HepG2 (cell line): ENCODE data around the gene TRMT6. TPM values are rescaled to one million over a fixed set of nuclear protein-coding genes. Genes with fewer than 3 reads are reported as not detected.

ENCODE experiments used
- ATAC-seq: fragments of 200-7000 bp; cut with Tn5 transposase; 3 replicates; pipeline ENCODE4 v1.9.1; 2020; ENCODE audit warnings: mild to moderate bottlenecking, moderate library complexity
- BruUV-seq: library from RNA; stranded (reverse); fragments of 400-500 nt; replicated peaks from 2 replicates; lab custom pipeline; 2021; lab: Mats Ljungman, UMichigan
- CTCF ChIA-PET: fragments of 300-600 bp; formaldehyde crosslinking; extraction: SDS; loops from one replicate; lab custom pipeline; 2021; ENCODE audit warnings: low total read pairs, inconsistent platforms, low intra/inter-chr PET ratio; lab: Yijun Ruan, JAX
- POLR2A ChIA-PET: fragments of 350-600 bp; sonication (Branson Sonifier 250); formaldehyde crosslinking; loops from one replicate; lab custom pipeline; 2020; ENCODE audit warnings: antibody characterized with exemption, inconsistent platforms; lab: Yijun Ruan, JAX
- DNase-seq: peaks from one replicate; pipeline ENCODE4 v3.0.0-alpha.2; 2015; ENCODE audit warnings: low spot score
- FAIRE-seq: peaks from 3 replicates; lab custom pipeline; 2011; peaks lifted over from hg19 to GRCh38; lab: Jason Lieb, UNC
- H2AFZ ChIP-seq: one replicate; pipeline ENCODE4 v1.6.1; 2011; ENCODE audit warnings: low read length, inconsistent platforms
- H3K27ac ChIP-seq: fragments of 300-600 bp; 3 replicates; pipeline ENCODE4 v1.8.0; 2011; ENCODE audit warnings: mixed run types, mild to moderate bottlenecking, mixed read lengths, low read length, inconsistent platforms; ENCODE audit not compliant: insufficient read depth; ENCODE audit errors: extremely low read length
- H3K27me3 ChIP-seq, 2 experiments: fragments of 200-600 bp in 1 of 2; 2 replicates in 1 of 2; 3 replicates in 1 of 2; pipeline versions ENCODE4 v1.6.0 to v1.8.0; 2011; ENCODE audit warnings: low read length in 2 of 2, mild to moderate bottlenecking in 2 of 2, moderate library complexity in 2 of 2, inconsistent platforms in 1 of 2; ENCODE audit not compliant: insufficient read depth in 2 of 2, control insufficient read depth in 1 of 2
- H3K36me3 ChIP-seq, 2 experiments: fragments of 200-600 bp in 1 of 2; replicated peaks in 1 of 2; 2 replicates in 1 of 2; 3 replicates in 1 of 2; pipeline versions ENCODE4 v1.5.1 to v1.8.0; 2011; ENCODE audit warnings: low read length in 2 of 2, inconsistent platforms in 1 of 2; ENCODE audit not compliant: insufficient read depth in 2 of 2, control insufficient read depth in 1 of 2
- H3K4me1 ChIP-seq: 2 replicates; pipeline ENCODE4 v1.5.1; 2012; ENCODE audit warnings: low read length, inconsistent platforms; ENCODE audit not compliant: insufficient read depth
- H3K4me2 ChIP-seq: 2 replicates; pipeline ENCODE4 v1.6.0; 2011; ENCODE audit warnings: low read depth, low read length, inconsistent platforms
- H3K4me3 ChIP-seq, 3 experiments: fragments of 200-600 bp in 1 of 3; sonication (generic), shearing (Covaris generic) in 1 of 3; replicated peaks in 1 of 3; 2 replicates each; pipeline ENCODE4 v1.5.1; 2011 to 2016; ENCODE audit warnings: low read length in 3 of 3, inconsistent platforms in 2 of 3, low read depth in 2 of 3, mild to moderate bottlenecking in 2 of 3, control low read depth in 1 of 3, mixed read lengths in 1 of 3; ENCODE audit not compliant: insufficient read depth in 1 of 3
- H3K79me2 ChIP-seq: one replicate; pipeline ENCODE4 v1.6.1; 2011; ENCODE audit warnings: low read length, inconsistent platforms; ENCODE audit not compliant: insufficient read depth
- H3K9ac ChIP-seq: 2 replicates; pipeline ENCODE4 v1.6.0; 2011; ENCODE audit warnings: mild to moderate bottlenecking, low read depth, low read length, inconsistent platforms; ENCODE audit not compliant: insufficient read depth
- H3K9me3 ChIP-seq: 2 replicates; pipeline ENCODE4 v1.5.1; 2012; ENCODE audit warnings: mild to moderate bottlenecking, low read length
- H4K20me1 ChIP-seq: 2 replicates; pipeline ENCODE4 v1.6.0; 2011; ENCODE audit warnings: inconsistent platforms, mild to moderate bottlenecking, low read length, moderate library complexity; ENCODE audit not compliant: insufficient read depth
- SRF ChIP-seq: IDR thresholded peaks from 2 replicates; pipeline ENCODE4 v1.6.1; 2011; ENCODE audit warnings: mild to moderate bottlenecking, low read depth, low read length, moderate library complexity
- TEAD3 ChIP-seq: optimal IDR thresholded peaks from 2 replicates; pipeline ENCODE3; 2016; ENCODE audit warnings: borderline replicate concordance
- ZMYM3 ChIP-seq: sonication (generic); formaldehyde crosslinking; IDR thresholded peaks from 2 replicates; pipeline ENCODE4 v1.5.1; 2020; ENCODE audit warnings: mild to moderate bottlenecking, missing genetic modification reagents
- WGBS: methylation state at CpG from one replicate; pipeline ENCODE4 v1.1.6; 2017; ENCODE audit warnings: low lambda C conversion rate; 5-methylcytosine and 5-hydroxymethylcytosine counted together
- in situ Hi-C: cut with HindIII; loops from 2 replicates; pipeline ENCODE4 v1.10.0; 2017; ENCODE audit warnings: low pct_unique_long_range_greater_than_20kb; ENCODE audit not compliant: extremely low pct_ligation_motif_present
- intact Hi-C: fragments of 100-400 bp; cut with micrococcal nuclease; formaldehyde crosslinking; loops from one replicate; pipeline ENCODE4 v1.10.0; 2022; ENCODE audit not compliant: unreplicated experiment
- polyA plus RNA-seq, 8 experiments: library from polyadenylated mRNA; depleted of rRNA in 3 of 8; stranded (reverse) in 7 of 8; unstranded in 1 of 8; fragments of >200 nt; fragmentation: Illumina TruSeq in 4 of 8; extraction: Trizol in 4 of 8; gene quantifications; 2 replicates each; pipeline versions ENCODE4 v1.2.1 to v1.2.3, GENCODE V29; 2011 to 2016; ENCODE audit warnings: low read depth in 4 of 8, missing spikeins in 1 of 8, mixed read lengths in 1 of 8; ENCODE audit not compliant: insufficient read depth in 1 of 8
- total RNA-seq, 5 experiments: library from RNA; depleted of rRNA; stranded (reverse); fragments of >200 nt; fragmentation: Illumina TruSeq; extraction: Trizol; gene quantifications; 2 replicates each; pipeline ENCODE4 v1.2.3, GENCODE V29; 2016; ENCODE audit warnings: low read depth in 1 of 5
- TF ChIP-seq, protein P1 (sequence below): sonication (generic); formaldehyde crosslinking; conservative IDR thresholded peaks from 2 replicates; pipeline ENCODE4 v1.4.0; 2020; ENCODE audit warnings: mild to moderate bottlenecking, missing genetic modification reagents, moderate library complexity
- TF ChIP-seq, protein P2 (sequence below): sonication (generic); formaldehyde crosslinking; conservative IDR thresholded peaks from 2 replicates; pipeline ENCODE4 v1.4.0; 2020; ENCODE audit warnings: missing genetic modification reagents

Gene TRMT6
- total and polyA plus RNA-seq, 2 of the 13 experiments (the other 11 are each of a cell fraction or from before 2014, with no cell fraction given), result 10.5 to 37.8 TPM

DNA sequence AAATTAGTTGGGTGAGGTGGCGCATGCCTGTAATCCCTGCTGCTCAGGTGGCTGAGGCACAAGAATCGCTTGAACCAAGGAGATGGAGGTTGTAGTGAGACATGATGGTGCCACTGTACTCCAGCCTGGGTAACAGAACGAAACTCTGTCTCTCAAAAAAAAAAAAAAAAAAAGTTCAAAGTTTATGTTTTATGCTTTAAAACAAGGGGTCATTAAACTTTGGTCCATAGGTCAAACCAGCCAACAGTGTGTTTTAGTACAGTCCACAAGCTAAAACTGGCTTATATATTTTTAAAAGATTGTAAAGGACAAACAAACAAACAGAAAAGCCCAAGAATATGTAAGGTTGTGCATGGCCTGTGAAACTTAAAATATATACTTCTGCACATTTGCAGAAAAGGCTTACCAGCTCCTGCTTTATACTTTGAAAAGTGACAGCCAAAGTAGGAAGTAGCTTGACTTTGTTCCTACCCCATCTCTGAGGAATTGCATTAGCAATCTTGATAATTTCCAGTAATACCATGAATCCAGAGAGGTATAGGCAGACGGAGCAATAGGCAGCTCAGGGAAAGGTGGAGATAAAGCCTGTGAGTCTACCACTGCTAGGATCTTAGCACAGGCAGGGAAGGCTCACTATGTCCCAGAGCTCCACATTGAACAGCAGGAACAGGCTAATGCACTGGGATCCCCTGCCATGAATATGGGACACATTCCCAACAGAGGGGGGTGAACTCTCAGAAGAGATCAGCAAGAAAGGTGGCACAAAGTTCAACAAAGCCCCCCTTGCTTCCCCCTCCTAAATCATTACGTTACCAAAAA, 30.6 kb upstream of the TRMT6 start (continued):
- TF ChIP-seq, protein P1, sequence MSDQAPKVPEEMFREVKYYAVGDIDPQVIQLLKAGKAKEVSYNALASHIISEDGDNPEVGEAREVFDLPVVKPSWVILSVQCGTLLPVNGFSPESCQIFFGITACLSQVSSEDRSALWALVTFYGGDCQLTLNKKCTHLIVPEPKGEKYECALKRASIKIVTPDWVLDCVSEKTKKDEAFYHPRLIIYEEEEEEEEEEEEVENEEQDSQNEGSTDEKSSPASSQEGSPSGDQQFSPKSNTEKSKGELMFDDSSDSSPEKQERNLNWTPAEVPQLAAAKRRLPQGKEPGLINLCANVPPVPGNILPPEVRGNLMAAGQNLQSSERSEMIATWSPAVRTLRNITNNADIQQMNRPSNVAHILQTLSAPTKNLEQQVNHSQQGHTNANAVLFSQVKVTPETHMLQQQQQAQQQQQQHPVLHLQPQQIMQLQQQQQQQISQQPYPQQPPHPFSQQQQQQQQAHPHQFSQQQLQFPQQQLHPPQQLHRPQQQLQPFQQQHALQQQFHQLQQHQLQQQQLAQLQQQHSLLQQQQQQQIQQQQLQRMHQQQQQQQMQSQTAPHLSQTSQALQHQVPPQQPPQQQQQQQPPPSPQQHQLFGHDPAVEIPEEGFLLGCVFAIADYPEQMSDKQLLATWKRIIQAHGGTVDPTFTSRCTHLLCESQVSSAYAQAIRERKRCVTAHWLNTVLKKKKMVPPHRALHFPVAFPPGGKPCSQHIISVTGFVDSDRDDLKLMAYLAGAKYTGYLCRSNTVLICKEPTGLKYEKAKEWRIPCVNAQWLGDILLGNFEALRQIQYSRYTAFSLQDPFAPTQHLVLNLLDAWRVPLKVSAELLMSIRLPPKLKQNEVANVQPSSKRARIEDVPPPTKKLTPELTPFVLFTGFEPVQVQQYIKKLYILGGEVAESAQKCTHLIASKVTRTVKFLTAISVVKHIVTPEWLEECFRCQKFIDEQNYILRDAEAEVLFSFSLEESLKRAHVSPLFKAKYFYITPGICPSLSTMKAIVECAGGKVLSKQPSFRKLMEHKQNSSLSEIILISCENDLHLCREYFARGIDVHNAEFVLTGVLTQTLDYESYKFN (CRISPR knock-in tag), result peak; percentile 82

DNA sequence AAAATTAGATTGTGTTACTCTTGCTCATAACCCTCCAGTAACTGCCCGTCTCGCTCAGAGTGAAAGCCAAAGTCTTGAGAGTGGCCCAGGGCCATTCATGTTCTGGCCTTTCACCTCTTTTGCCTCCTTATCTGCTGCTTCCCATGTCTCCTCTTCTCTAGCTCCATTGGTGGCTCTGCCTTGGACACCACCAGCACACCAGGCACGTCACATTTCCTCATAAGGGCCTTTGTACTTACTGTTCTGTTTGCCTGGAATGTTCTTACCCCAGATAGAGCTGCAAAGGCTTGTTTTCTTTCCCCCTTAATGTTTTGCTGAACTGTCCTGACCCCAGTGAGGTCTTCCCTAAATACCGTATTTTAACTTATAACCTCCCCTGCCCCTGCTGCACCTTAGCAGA, 29.5 kb upstream of the TRMT6 start:
- DNase-seq (no peak), FAIRE-seq (no peak), ATAC-seq (peak; percentile 50)
- Histone ChIP-seq H4K20me1 (no peaks in the 10 kb centered on the region), H3K27ac (peak overlapping the region; percentile 60), H3K36me3 (peaks cover 10 to 60% of the 10 kb centered on the region in 2 experiments), H3K4me3 (no peak overlapping the region), H3K4me1 (peaks cover 23% of the 10 kb centered on the region), H3K9me3 (no peaks in the 10 kb centered on the region), H3K27me3 (no peaks in the 10 kb centered on the region), H3K4me2 (no peak overlapping the region), H2AFZ (no peak overlapping the region), H3K9ac (no peak overlapping the region), H3K79me2 (no peaks in the 10 kb centered on the region)
- in situ Hi-C loops, result no loop called here
- CTCF ChIA-PET, result no interaction called here
- POLR2A ChIA-PET, result interaction anchor here (1.9 kb wide), 1 partner anchor 29 kb away, joined by 6 read pairs; no protein-coding TSS in a partner anchor
- no TSS peak for BruUV-seq
- 91% methylated on average over 4 of the region's 4 CpGs for WGBS
- TF ChIP-seq SRF, result 0 out of 2 replicates have a peak, but pooled peaks have one; percentile 18
- TF ChIP-seq TEAD3 (CRISPR knock-in tag), result peak; percentile 9
- 0 out of 2 replicates have a peak, but pooled peaks have one; percentile 19 for TF ChIP-seq ZMYM3 (CRISPR knock-in tag)
- TF ChIP-seq, protein P2, sequence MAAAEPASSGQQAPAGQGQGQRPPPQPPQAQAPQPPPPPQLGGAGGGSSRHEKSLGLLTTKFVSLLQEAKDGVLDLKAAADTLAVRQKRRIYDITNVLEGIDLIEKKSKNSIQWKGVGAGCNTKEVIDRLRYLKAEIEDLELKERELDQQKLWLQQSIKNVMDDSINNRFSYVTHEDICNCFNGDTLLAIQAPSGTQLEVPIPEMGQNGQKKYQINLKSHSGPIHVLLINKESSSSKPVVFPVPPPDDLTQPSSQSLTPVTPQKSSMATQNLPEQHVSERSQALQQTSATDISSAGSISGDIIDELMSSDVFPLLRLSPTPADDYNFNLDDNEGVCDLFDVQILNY (CRISPR knock-in tag), result no peak
- intact Hi-C loops, result no loop called here
